Heart left ventricle (tissue), 16 donors: ENCODE data around the gene A3GALT2. TPM values are rescaled to one million over a fixed set of nuclear protein-coding genes. Genes with fewer than 3 reads are reported as not detected.
A peak's percentile ranks its signal among the peaks of the same experiment; 100 is the strongest.
"Not testable (repeated sequence)": the region's sequence is repeated elsewhere in the genome, so short reads cannot be mapped to it uniquely, and the experiment has no call there.

Experiments used
- ATAC-seq, 4 donors: fragments of 200-7000 bp; cut with Tn5 transposase; one replicate each; pipeline ENCODE4 v1.9.1; 2020 to 2022; ENCODE audit warnings: moderate library complexity in 4 of 4, mild to moderate bottlenecking in 3 of 4, moderate number of reproducible peaks in 1 of 4
- DNase-seq, 5 donors: peaks; one replicate each; pipeline ENCODE4 v3.0.0-alpha.2; 2020
- H3K27ac ChIP-seq, 12 donors: fragments of 200-600 bp; sonication (generic) in 4 of 12; one replicate each; pipeline versions ENCODE4 v1.5.0 to v1.8.0; 2016 to 2022; ENCODE audit warnings: mild to moderate bottlenecking in 2 of 12
- H3K27me3 ChIP-seq, 9 donors: fragments of 200-600 bp; sonication (generic) in 2 of 9; one replicate each; pipeline versions ENCODE4 v1.5.1 to v1.8.0; 2016 to 2022; ENCODE audit warnings: mild to moderate bottlenecking in 3 of 9
- H3K36me3 ChIP-seq, 9 donors: fragments of 200-600 bp; sonication (generic) in 2 of 9; one replicate each; pipeline versions ENCODE4 v1.5.0 to v1.8.0; 2018 to 2022; ENCODE audit warnings: mild to moderate bottlenecking in 2 of 9
- H3K4me1 ChIP-seq, 12 donors: fragments of 200-600 bp; sonication (generic) in 4 of 12; one replicate each; pipeline versions ENCODE4 v1.5.0 to v1.8.0; 2016 to 2022; ENCODE audit warnings: mild to moderate bottlenecking in 3 of 12
- H3K4me3 ChIP-seq, 12 donors: fragments of 200-600 bp; sonication (generic) in 4 of 12; one replicate each; pipeline versions ENCODE4 v1.5.0 to v1.8.0; 2017 to 2022; ENCODE audit warnings: mild to moderate bottlenecking in 9 of 12, moderate library complexity in 4 of 12
- H3K9me3 ChIP-seq, 12 donors: fragments of 200-600 bp; sonication (generic) in 4 of 12; one replicate each; pipeline versions ENCODE4 v1.5.0 to v1.8.0; 2016 to 2022; ENCODE audit warnings: mild to moderate bottlenecking in 1 of 12
- CTCF ChIP-seq, 12 donors: fragments of 200-600 bp; sonication (generic) in 4 of 12; IDR thresholded peaks; one replicate each; pipeline versions ENCODE4 v1.5.0 to v1.8.0; 2018 to 2022; ENCODE audit warnings: antibody characterized with exemption in 12 of 12, mild to moderate bottlenecking in 5 of 12
- POLR2A ChIP-seq, 2 donors: fragments of 450-650 bp; IDR thresholded peaks; one replicate each; pipeline ENCODE4 v1.6.1; 2017; ENCODE audit warnings: antibody characterized with exemption in 2 of 2, mild to moderate bottlenecking in 2 of 2, moderate library complexity in 2 of 2
- WGBS, 4 donors: extraction: QIAGEN DNeasy Blood & Tissue Kit in 2 of 4; methylation state at CpG; one replicate each; pipeline versions ENCODE4 v1.1.5 to v1.1.7; 2013 to 2018; 5-methylcytosine and 5-hydroxymethylcytosine counted together
- intact Hi-C, 10 donors: fragments of 100-400 bp; cut with DNase I; formaldehyde crosslinking; loops; one replicate each; pipeline versions ENCODE4 v1.11.1 to v1.14.2; 2022
- polyA plus RNA-seq, 2 donors: library from polyadenylated mRNA; stranded (reverse); fragments of 200-250 nt; gene quantifications; one replicate each; pipeline ENCODE4 v1.2.3, GENCODE V29; 2013
- total RNA-seq, 9 donors: library from RNA; depleted of rRNA in 2 of 9; stranded (reverse); fragments of >200 nt in 2 of 9; fragmentation: NEBNext Ultra II Directional in 3 of 9; extraction: Animal tissue kit (Norgen Biotek cat#: 25700) in 3 of 9; gene quantifications; one replicate each; pipeline versions ENCODE4 v1.1.0 to v1.2.4, GENCODE V29; 2016 to 2023
- donor health status: ischemic (EF 13 %, LVEDD 7.1; RV severe dilation, severe dysfunction).
- donor health status: healthy with polysubstance abuse.
- donor health status: DM: no; HTN: yes; CAD: no.
- donor health status: DM: no; HTN: no; CAD: no.
- donor health status: ischemic (EF 25% LVEDD 6.9; RV normal size, moderate dysfunction).
- donor health status: ischemic (EF 25% LVEDD 5.7; RV mildly dilated, moderate dysfunction).
- donor health status: healthy.
- donor health status: DM: yes; HTN: yes; CAD: no.
- donor health status: ischemic (EF 35%, LVEDD 5.7; RV mildly dilated, moderate dysfunction).
- donor health status: nonischemic (EF 11% LVEDD 7.7; RV severe dilation, severe dysfunction).
- donor health status: DM: yes; HTN: yes; CAD: no.
- donor health status: PGD.
- donor health status: ischemic (EF 29% LVEDD 5.4; RV normal size, mild dysfunction).
- donor health status: nonischemic (EF 23%, LVEDD 6.1; RV moderate dilation, normal function).

A3GALT2 gene
- total and polyA plus RNA-seq, 11 donors: 0.40 TPM; not detected in 10

- no peaks in the 10 kb centered on the region for H3K27me3 ChIP-seq
- WGBS, 4 donors: 66 to 76% (median 72%) methylated on average over 13 of the region's 13 CpGs
- peaks cover 0 to 67% (median 44%) of the 10 kb centered on the region in 9 donors for H3K36me3 ChIP-seq
- ATAC-seq: no peak
- TF ChIP-seq POLR2A (IDR thresholded peaks at IDR 0.05) (no peak), CTCF (IDR thresholded peaks at IDR 0.05) (no peak)
- H3K9me3 ChIP-seq: no peaks in the 10 kb centered on the region
- peak overlapping the region in 1 of 12 donors; percentile 30 for H3K27ac ChIP-seq
- no peak overlapping the region for H3K4me3 ChIP-seq
- H3K4me1 ChIP-seq: peaks cover 0 to 39% (median 16%) of the 10 kb centered on the region in 12 donors
- DNase-seq: peak in 1 of 5 donors; percentile 16
- intact Hi-C loops: loop anchor here in 6 of 10 donors (10.0 kb wide), 4 partner anchors 68 to 322 kb away; no protein-coding TSS in a partner anchor
These were observed 28.1 kb downstream of the A3GALT2 start for GRCh38 chr1:33292726-33293340.

- not testable (repeated sequence) for H3K27ac ChIP-seq, H3K9me3 ChIP-seq, DNase-seq, ATAC-seq, H3K27me3 ChIP-seq, H3K4me3 ChIP-seq
- intact Hi-C loops: loop anchor here in 6 of 10 donors (10.0 kb wide), 4 partner anchors 66 to 324 kb away; no protein-coding TSS in a partner anchor
- peaks cover 0 to 51% (median 36%) of the 10 kb centered on the region in 9 donors for H3K36me3 ChIP-seq
- H3K4me1 ChIP-seq: peaks cover 0 to 49% (median 23%) of the 10 kb centered on the region in 12 donors
- WGBS, 4 donors: 86 to 100% (median 94%) methylated on average over 1 of the region's 2 CpGs
These were observed 30.3 kb downstream of the A3GALT2 start for GRCh38 chr1:33290615-33291014.

- intact Hi-C loops: loop anchor here in 6 of 10 donors (10.0 kb wide), 4 partner anchors 65 to 325 kb away; no protein-coding TSS in a partner anchor
- H3K4me3 ChIP-seq: no peak overlapping the region
- no peaks in the 10 kb centered on the region for H3K27me3 ChIP-seq
- ATAC-seq (no peak), DNase-seq (no peak)
- H3K27ac ChIP-seq: peak overlapping the region in 1 of 12 donors; percentile 17
- H3K36me3 ChIP-seq: peaks cover 0 to 51% (median 38%) of the 10 kb centered on the region in 9 donors
- WGBS, 4 donors: 80 to 85% (median 83%) methylated on average over 3 of the region's 3 CpGs
- TF ChIP-seq CTCF (IDR thresholded peaks at IDR 0.05) (no peak), POLR2A (IDR thresholded peaks at IDR 0.05) (no peak)
- H3K4me1 ChIP-seq: peaks cover 0 to 42% (median 21%) of the 10 kb centered on the region in 12 donors
- no peaks in the 10 kb centered on the region for H3K9me3 ChIP-seq
These were observed 31.1 kb downstream of the A3GALT2 start for GRCh38 chr1:33289858-33290154.

GRCh38 chr1:33288976-33289857 is 31.7 kb downstream of the A3GALT2 start:
- DNase-seq: peak in 1 of 5 donors; percentile 30
- no peak overlapping the region for H3K4me3 ChIP-seq
- peaks cover 0 to 42% (median 21%) of the 10 kb centered on the region in 12 donors for H3K4me1 ChIP-seq
- WGBS, 4 donors: 79 to 82% (median 80%) methylated on average over 16 of the region's 16 CpGs
- H3K36me3 ChIP-seq: peaks cover 0 to 51% (median 37%) of the 10 kb centered on the region in 9 donors
- H3K27me3 ChIP-seq: no peaks in the 10 kb centered on the region
- peak; percentile 23 to 74 (median 62) for ATAC-seq
- TF ChIP-seq POLR2A (IDR thresholded peaks at IDR 0.05) (no peak), CTCF (IDR thresholded peaks at IDR 0.05) (no peak)
- intact Hi-C loops: no loop called here
- H3K9me3 ChIP-seq: no peaks in the 10 kb centered on the region
- peak overlapping the region in 5 of 12 donors; percentile 17 to 43 (median 31) for H3K27ac ChIP-seq
